ENCODE results near the gene SGK2.

SGK2 gene

DNA sequence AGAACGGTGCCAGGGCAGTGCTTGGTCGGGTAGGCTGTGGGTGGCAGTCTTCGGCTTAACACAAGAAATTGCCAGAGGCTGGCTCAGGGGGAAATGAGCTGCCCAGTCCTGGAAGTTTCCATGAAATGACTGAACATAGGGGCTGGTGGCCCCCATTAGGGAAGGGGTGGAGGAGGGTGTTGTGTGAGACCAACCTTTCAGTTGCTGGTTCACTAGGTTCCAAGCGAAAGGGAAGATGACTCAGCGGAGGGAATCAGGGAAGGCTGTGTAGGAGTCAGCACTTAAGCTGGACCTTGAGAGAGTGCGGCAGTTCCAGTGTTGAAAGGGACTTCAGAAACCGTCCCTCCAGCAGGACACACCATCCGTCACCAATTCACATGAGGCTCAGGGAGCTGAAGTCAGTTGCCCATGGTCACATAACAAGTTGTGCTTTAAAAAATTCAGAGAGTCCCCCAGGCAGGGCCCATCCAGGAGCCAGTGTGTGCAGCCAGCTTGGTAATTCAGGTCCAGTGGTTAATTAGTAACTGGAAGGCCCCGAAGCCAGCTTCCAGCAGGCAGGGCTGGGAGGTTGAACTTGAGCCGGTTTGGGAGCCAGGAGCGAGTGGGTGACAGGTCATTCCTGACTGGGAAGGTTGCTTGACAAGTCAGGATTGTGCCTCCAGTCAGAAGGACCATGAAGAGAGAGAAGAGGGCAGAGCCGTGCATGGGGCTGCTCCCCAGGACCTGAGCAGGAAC is at the start of gene SGK2:
Gene SGK2, plus strand, starts transcription at position 616 of the 735 bp plus-strand sequence. CDS start 7,469 bp downstream, outside the sequence.
- no peak for DNase-seq (ENCODE audit: low read depth)
- no peak within 1 kb of the TSS for H3K4me3 ChIP-seq (ENCODE audit: low read depth, low read length)
- TF ChIP-seq, protein P1, sequence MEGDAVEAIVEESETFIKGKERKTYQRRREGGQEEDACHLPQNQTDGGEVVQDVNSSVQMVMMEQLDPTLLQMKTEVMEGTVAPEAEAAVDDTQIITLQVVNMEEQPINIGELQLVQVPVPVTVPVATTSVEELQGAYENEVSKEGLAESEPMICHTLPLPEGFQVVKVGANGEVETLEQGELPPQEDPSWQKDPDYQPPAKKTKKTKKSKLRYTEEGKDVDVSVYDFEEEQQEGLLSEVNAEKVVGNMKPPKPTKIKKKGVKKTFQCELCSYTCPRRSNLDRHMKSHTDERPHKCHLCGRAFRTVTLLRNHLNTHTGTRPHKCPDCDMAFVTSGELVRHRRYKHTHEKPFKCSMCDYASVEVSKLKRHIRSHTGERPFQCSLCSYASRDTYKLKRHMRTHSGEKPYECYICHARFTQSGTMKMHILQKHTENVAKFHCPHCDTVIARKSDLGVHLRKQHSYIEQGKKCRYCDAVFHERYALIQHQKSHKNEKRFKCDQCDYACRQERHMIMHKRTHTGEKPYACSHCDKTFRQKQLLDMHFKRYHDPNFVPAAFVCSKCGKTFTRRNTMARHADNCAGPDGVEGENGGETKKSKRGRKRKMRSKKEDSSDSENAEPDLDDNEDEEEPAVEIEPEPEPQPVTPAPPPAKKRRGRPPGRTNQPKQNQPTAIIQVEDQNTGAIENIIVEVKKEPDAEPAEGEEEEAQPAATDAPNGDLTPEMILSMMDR (IDR thresholded peaks at IDR 0.05; ENCODE audit: control insufficient read depth, extremely low read depth, insufficient read depth): no peak

DNA sequence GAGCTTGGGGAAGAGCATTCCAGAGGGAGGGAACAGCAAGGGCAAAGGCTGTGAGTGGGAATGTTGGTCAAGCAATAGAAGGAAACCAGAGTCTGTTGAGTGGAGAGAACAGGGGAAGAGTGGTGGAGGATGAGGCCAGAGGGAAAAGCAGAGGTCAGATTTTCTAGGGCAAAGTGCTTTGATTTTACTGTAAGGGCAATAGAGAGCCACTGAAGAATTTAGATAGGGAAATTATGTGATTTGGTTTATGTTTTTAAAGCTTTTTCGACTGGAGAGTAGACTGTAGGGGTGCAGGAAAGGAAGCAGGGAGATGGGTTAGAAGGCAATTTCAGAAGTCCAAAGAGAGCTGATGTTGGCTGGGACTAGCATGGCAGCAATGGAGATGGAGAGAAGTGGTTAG is 46.9 kb upstream of the SGK2 start:
- DNase-seq (ENCODE audit: low read depth): no peak
- TF ChIP-seq, protein P1 (IDR thresholded peaks at IDR 0.05; ENCODE audit: control insufficient read depth, extremely low read depth, insufficient read depth): no peak
- no peak overlapping the region for H3K4me3 ChIP-seq (ENCODE audit: low read depth, low read length)

DNA sequence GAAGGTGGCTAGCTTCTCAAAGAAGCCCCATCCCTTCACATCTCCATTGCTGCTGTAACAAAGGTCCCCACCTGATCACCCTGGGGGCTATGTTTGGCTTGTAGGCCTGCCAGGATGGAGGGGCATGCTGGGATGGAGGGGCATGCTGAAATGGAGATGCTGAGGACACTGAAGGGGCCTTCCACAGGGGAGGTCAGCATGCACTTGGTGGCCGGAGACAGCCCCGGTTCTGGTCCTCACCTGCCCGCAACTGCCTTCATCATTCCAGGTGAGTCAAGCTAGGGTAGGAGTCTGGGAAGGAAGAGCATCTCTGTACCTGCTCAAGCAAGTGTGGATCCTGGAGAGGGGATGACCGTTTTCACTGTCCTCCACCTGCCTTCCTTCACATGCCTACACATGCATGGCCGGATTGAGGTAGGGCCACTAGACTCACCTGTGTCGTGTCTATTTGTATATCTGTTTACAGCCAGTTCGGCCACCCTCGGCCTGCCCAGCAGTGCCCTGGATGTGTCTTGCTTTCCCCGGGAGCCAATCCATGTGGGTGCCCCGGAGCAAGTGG is 45.4 kb upstream of the SGK2 start:
- DNase-seq (ENCODE audit: low read depth): no peak
- TF ChIP-seq, protein P1 (IDR thresholded peaks at IDR 0.05; ENCODE audit: control insufficient read depth, extremely low read depth, insufficient read depth): no peak
- H3K4me3 ChIP-seq (ENCODE audit: low read depth, low read length): peak overlapping the region; percentile 74

GRCh38 chr20:43513931-43514647 is 44.7 kb upstream of the SGK2 start:
- peak overlapping the region; percentile 74 for H3K4me3 ChIP-seq (ENCODE audit: low read depth, low read length)
- TF ChIP-seq, protein P1 (IDR thresholded peaks at IDR 0.05; ENCODE audit: control insufficient read depth, extremely low read depth, insufficient read depth): peak; percentile 43
- peak; percentile 95 for DNase-seq (ENCODE audit: low read depth)

DNA sequence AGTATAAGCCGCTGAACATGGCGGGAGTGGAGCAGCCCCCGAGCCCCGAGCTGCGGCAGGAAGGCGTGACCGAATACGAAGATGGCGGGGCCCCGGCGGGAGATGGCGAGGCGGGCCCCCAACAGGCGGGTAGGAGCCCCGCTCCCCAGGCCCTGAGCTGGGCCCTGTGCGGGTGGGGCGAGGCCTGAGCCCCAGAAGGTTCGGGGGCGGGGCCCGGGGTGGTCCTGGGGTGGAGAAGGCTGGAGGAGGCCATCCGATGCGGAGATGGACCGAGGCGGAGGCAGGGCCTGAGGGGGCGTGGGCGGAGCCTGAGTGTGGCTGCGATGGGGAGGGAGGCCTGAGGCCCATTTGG is 44.2 kb upstream of the SGK2 start:
- H3K4me3 ChIP-seq (ENCODE audit: low read depth, low read length): peak overlapping the region; percentile 74
- no peak for DNase-seq (ENCODE audit: low read depth)
- TF ChIP-seq, protein P1 (IDR thresholded peaks at IDR 0.05; ENCODE audit: control insufficient read depth, extremely low read depth, insufficient read depth): no peak

DNA sequence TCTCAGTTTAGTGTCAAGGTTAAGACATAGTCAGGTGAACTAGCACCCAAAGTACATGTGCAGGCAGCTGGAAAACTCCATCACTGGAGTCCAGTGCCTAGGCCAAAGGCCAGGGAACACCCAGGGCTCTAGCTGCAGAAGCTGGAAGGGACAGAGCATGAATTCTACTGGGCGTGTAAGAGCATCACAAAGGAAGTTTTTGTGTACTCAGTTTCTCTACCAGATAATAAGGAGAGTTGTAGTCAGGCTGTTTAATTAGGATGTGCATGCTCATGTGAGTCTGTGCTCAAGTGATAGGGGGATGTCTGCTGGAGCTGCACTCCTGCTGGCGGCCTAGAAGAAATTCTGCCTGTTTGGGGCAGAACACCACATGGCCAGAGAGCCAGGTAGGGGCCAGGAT is 43.2 kb upstream of the SGK2 start:
- peak overlapping the region; percentile 74 for H3K4me3 ChIP-seq (ENCODE audit: low read depth, low read length)
- TF ChIP-seq, protein P1 (IDR thresholded peaks at IDR 0.05; ENCODE audit: control insufficient read depth, extremely low read depth, insufficient read depth): no peak
- no peak for DNase-seq (ENCODE audit: low read depth)

Data from LNCaP clone FGC (cell line).